ENCODE results near the gene HMOX2.

Gene HMOX2

DNA sequence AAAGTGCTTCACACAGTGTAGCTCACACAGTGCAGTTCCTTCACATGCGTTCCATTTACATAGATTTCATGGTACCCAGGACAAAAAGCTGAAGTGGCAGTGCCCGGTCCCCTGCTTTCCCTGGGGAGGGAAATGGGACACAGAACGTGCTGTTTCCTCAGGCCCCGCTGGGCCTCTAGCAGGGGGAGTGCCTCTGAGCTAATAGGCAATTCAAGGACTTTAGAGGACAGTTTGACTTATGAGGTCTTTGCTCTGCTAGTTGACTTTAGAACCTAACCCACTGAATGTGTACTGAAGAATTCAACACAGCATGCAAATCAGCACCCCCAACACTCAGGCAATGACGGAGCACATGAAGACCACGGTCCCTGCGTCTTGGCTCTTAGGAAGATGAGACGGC is 55.6 kb downstream of the HMOX2 start:
- Mint-ChIP-seq H3K4me1 (peaks cover 57% of the 10 kb centered on the region), H3K9me3 (no peaks in the 10 kb centered on the region), H3K27ac (no peak overlapping the region), H3K36me3 (peaks cover 10% of the 10 kb centered on the region), H3K4me3 (no peak overlapping the region), H3K27me3 (no peaks in the 10 kb centered on the region)
- CTCF ChIA-PET, result interaction anchor here (1.3 to 1.7 kb wide), 2 partner anchors 25 to 54 kb away, joined by 3 to 6 read pairs; no protein-coding TSS in a partner anchor
- no peak for DNase-seq

DNA sequence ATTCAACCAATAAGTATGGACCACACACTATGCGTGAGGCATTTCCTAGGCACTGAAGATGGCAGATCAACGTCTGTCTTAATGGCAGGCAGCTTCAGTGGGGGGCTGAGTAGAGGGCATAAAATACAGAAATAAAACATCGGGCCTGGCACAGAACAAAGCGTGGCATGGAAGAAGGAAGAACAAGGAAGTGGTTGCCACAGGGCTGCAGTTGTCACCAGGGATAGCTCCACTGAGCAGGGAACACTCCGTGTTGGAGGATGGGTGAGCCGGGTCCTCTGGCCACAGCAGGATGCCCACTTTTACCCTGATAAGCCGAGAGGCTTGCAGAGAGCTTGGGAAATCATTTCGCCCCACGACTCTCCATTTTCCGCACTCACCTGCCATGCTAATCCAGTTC is 56.0 kb downstream of the HMOX2 start:
- H3K36me3 Mint-ChIP-seq, result peaks cover 10% of the 10 kb centered on the region
- H3K4me3 Mint-ChIP-seq, result no peak overlapping the region
- peaks cover 57% of the 10 kb centered on the region for H3K4me1 Mint-ChIP-seq
- H3K27me3 Mint-ChIP-seq, result peaks cover under 1% of the 10 kb centered on the region
- DNase-seq, result no peak
- no peaks in the 10 kb centered on the region for H3K9me3 Mint-ChIP-seq
- H3K27ac Mint-ChIP-seq, result no peak overlapping the region
- CTCF ChIA-PET, result interaction anchor here (1.3 to 1.7 kb wide), 2 partner anchors 26 to 54 kb away, joined by 3 to 6 read pairs; no protein-coding TSS in a partner anchor

DNA sequence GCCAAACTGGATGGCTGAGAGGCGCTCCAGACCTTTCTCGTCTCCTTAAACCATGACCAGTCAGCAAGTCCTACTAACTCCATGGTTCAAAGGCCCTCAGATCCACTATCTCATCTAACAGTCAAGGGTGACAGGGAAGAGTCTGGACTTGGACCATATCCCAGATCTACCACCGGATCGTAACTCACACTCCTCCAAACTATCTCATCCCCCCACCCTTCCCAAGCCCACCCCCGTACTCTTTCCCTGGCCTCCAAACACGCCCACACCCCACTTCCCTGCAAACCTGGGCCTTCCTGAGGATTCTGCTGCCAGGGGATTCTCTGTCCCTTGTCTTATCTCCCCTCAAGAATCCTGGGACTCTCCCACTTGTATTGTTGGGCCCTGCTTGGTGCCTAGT is 57.3 kb downstream of the HMOX2 start:
- peaks cover 6% of the 10 kb centered on the region for H3K27me3 Mint-ChIP-seq
- no peaks in the 10 kb centered on the region for H3K9me3 Mint-ChIP-seq
- peaks cover 54% of the 10 kb centered on the region for H3K4me1 Mint-ChIP-seq
- H3K27ac Mint-ChIP-seq, result no peak overlapping the region
- H3K36me3 Mint-ChIP-seq, result peaks cover 10% of the 10 kb centered on the region
- H3K4me3 Mint-ChIP-seq, result no peak overlapping the region
- CTCF ChIA-PET, result interaction anchor here (0.7 to 1.7 kb wide), 3 partner anchors 26 to 57 kb away, joined by 3 to 6 read pairs (median 4); partner anchors contain the start of gene HMOX2
- DNase-seq, result no peak

DNA sequence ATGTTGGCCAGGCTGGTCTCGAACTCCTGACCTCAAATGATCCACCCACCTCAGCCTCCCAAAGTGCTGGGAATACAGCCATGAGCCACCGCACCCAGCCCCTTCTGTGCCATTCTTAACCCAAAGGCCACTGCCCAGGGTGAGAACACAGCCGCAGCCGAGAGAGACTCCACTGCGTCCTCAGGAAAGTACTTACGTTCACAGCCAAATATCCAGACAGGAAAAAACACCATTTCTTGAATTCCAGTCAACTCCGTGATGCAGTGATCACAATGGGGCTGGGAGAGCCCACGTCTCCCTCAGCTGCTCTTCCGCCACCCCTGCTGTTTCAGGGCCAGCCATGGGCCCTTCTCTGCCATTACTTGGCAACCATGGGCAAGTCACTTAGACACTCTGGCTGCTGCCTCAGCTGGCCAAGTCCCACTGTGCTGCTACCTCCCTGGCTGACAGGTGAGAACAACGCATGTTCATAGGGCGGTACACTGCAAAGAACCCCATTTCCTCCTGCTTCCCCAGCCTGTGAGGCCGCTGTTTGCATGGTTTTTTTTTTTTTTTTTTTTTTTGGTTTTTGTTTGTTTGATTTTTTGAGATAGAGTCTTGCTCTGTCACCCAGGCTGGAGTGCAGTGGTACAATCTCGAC is 58.1 kb downstream of the HMOX2 start:
- peaks cover 5% of the 10 kb centered on the region for H3K9me3 Mint-ChIP-seq
- peaks cover 54% of the 10 kb centered on the region for H3K4me1 Mint-ChIP-seq
- H3K4me3 Mint-ChIP-seq, result no peak overlapping the region
- CTCF ChIA-PET, result interaction anchor here (0.7 kb wide), 1 partner anchor 27 kb away, joined by 4 read pairs; no protein-coding TSS in a partner anchor
- peaks cover 13% of the 10 kb centered on the region for H3K36me3 Mint-ChIP-seq
- H3K27ac Mint-ChIP-seq, result no peak overlapping the region
- DNase-seq, result peak; percentile 35
- peaks cover 10% of the 10 kb centered on the region for H3K27me3 Mint-ChIP-seq

DNA sequence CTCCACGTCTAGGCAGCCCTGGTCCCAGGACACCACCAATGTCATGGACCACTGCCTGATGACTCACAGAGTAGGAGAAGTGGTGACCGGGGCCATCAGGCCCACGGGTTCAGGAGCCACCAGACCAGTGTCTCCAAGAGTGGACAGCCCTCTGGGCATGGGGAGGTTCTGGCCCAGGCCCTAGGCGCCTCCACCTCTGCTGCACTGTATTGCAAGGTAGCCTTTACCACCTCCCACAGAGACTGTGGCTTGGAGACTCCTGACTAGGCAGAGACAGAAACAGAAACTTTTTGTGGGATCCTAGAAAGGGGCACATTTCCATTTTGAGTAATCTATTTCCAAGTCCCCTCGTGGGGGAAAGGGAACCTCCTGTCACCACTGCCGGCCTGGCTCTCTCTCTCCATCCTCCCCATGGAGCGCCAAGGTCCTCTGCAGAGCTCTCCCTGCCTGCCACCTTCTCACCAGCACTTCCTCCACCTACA is 59.5 kb downstream of the HMOX2 start:
- H3K4me3 Mint-ChIP-seq, result no peak overlapping the region
- no peak for DNase-seq
- peaks cover 14% of the 10 kb centered on the region for H3K9me3 Mint-ChIP-seq
- H3K27ac Mint-ChIP-seq, result no peak overlapping the region
- peaks cover 46% of the 10 kb centered on the region for H3K4me1 Mint-ChIP-seq
- CTCF ChIA-PET, result interaction anchor here (1.0 to 1.9 kb wide), 3 partner anchors 29 to 90 kb away, joined by 3 to 15 read pairs (median 5); no protein-coding TSS in a partner anchor
- peaks cover 17% of the 10 kb centered on the region for H3K36me3 Mint-ChIP-seq
- peaks cover 18% of the 10 kb centered on the region for H3K27me3 Mint-ChIP-seq

DNA sequence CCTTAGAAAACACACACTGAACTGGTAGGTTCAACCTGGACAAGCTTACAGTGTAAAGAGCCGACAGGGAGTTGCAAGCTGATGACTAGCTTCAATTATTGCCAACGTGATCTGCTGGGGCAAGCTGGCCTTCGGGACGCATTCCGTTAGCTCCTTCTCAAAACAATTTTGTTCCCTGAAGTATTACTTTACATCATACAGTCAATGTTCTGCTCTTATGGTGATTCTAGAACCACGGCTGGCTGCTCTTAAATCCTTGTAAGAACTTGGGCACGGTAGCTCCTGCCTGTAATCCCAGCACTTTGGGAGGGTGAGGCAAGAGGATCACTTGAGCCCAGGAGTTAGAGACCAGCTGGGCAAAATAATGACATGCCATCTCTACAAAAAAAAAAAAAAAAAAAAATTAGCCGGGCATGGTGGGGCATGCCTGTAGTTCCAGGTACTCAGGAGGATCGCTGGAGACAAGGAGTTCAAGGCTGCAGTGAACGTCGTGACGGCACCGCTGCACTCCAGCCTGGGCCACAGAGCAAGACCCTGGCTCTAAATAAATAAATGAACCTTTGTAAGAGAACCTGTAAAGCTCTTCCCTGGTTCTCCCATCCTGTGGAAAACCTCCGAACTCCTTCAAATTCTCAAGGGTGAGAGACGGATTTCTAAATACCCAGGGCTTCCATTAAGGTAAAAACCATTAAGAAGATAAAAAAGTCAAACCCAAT is 60.4 kb downstream of the HMOX2 start:
- CTCF ChIA-PET, result interaction anchor here (0.7 to 1.9 kb wide), 4 partner anchors 30 to 220 kb away, joined by 3 to 15 read pairs (median 4); no protein-coding TSS in a partner anchor
- H3K4me3 Mint-ChIP-seq, result peak overlapping the region; percentile 74
- peaks cover 17% of the 10 kb centered on the region for H3K36me3 Mint-ChIP-seq
- no peak for DNase-seq
- peaks cover 14% of the 10 kb centered on the region for H3K9me3 Mint-ChIP-seq
- H3K27me3 Mint-ChIP-seq, result peaks cover 22% of the 10 kb centered on the region
- H3K27ac Mint-ChIP-seq, result no peak overlapping the region
- peaks cover 46% of the 10 kb centered on the region for H3K4me1 Mint-ChIP-seq

DNA sequence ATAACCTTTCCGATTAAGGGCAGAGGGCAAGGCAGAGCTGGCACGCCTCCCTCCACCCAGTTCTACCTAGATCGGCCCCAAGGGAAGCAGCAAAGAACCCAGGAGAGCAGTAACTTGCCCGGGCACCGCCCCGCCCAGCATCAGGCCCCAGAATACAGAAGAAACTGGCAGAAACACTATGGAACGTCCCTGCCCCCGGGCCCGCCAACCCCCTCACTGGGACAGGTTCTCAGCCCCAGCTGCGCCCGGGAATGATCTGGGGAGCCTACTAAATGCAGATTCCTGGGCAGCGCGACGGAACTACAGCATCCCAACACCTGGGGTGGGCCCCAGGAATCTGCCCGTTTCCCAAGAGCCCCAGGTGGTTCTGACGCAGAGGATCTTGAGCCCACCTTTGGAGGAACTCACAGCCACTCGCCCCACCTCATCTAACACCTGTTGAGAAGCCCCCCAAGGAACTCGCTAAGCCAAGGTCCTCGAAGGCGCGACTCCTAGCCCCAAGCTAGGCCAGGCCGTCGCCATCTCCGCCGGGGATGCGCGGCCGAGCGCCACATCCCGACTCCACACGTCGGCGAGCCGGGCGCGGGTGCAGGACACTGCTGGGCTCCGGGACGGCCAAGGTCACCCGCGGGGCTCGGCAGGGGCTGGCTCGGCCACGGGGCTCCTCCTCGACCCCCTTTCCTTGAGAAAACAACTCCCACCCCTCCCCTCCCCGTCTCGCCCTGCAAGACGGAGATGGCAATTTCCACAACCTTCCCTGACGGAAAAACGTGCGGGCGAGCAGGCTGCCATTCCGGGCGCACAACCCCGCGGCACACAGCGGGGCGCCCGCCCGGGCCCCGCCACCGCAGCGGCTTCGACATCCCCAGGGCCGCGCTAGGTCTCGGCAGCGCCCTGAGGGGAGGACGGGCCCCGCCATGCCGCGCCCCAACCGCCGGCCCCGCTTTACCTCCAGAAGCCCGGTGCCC is 61.5 kb downstream of the HMOX2 start:
- Mint-ChIP-seq H3K4me1 (peaks cover 46% of the 10 kb centered on the region), H3K36me3 (peaks cover 13% of the 10 kb centered on the region), H3K27ac (peak overlapping the region; percentile 53), H3K9me3 (peaks cover 14% of the 10 kb centered on the region), H3K27me3 (peaks cover 22% of the 10 kb centered on the region), H3K4me3 (peak overlapping the region; percentile 74)
- CTCF ChIA-PET, result interaction anchor here (1.3 to 1.9 kb wide), 2 partner anchors 9 to 31 kb away, joined by 3 to 15 read pairs; no protein-coding TSS in a partner anchor
- no peak for DNase-seq

DNA sequence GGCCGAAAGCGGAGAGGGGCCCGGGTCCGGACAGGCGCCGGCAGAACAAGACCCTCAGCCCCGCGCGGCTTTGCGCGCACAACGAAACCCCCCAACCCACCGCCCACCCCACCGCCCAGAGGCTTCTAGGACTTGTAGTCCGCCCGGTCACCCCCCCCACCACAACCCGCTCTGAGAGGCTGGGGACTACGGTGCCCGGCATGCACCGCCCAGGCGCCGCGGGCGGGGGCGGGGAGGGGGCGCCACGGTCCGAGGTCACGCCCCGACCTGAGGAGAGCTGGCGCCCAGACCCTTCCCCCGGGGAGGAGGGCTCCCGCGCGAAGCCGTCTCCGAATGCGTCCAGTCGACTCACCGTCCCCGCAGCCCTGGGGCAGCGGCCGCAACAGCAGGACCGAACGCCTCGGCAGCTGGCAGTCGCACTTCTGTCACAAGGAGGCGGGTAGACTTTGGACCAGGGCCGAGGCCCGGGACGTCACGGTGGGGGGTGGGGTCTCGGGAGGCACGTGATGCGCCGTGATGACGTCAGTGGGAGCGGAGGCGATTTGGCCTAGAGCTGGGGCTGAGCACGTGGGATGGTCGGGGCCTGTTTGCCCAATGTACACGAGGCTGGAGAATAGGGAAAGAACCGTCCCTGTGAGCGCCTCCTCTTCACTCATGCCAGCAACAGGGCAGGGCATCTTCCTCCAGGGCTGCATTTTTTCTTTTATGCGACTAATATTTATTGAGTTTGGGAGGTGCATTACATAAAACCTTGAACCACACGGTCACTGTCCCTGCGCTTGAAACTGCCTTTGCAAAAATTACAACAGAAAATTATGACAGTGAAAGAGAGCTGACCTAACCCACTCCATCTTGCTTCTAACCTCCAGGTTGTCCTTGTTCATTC is 62.4 kb downstream of the HMOX2 start, which contains the start of gene CDIP1:
Gene CDIP1, minus strand, starts transcription at position 424 of the 886 bp plus-strand sequence. CDS start 24,643 bp downstream, outside the sequence.
- Mint-ChIP-seq H3K27me3 (peaks cover 22% of the 10 kb centered on the region), H3K4me3 (peak within 1 kb of the TSS; percentile 74), H3K9me3 (peaks cover 14% of the 10 kb centered on the region), H3K36me3 (peaks cover 13% of the 10 kb centered on the region), H3K4me1 (peaks cover 44% of the 10 kb centered on the region), H3K27ac (peak within 1 kb of the TSS; percentile 84)
- peak; percentile 96 for DNase-seq
- CTCF ChIA-PET, result interaction anchor here (0.9 to 1.3 kb wide), 4 partner anchors 9 to 31 kb away, joined by 3 to 4 read pairs (median 4); no protein-coding TSS in a partner anchor

DNA sequence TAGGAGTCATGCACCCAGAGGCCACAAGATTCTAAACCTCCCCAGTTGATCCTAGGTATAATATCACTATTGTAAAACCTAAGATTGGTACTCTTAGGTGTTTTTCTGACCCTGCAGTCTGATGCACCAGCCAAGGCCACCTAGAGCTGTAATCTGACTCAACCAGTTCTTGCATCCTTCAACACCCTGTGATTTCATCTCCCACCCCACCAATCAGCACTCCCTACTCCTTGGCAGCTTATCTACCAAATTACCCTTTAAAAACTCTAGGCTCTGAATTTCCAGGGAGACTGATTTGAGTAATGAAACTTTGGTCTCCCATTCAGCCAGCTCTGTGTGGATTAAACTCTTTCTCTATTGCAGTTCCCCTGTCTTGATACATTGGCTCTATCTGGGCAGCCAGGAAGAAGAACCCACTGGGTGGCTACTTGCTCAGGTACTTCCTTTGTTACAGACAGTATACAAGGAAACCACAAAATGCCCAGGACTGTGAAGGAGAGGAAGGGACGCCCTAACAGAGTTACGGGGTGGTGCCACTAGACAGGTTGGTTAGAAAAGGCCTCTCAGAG is 63.6 kb downstream of the HMOX2 start:
- Mint-ChIP-seq H3K36me3 (peaks cover 11% of the 10 kb centered on the region), H3K4me3 (no peak overlapping the region), H3K4me1 (peaks cover 38% of the 10 kb centered on the region), H3K9me3 (peaks cover 14% of the 10 kb centered on the region), H3K27ac (no peak overlapping the region), H3K27me3 (peaks cover 22% of the 10 kb centered on the region)
- no peak for DNase-seq
- CTCF ChIA-PET, result interaction anchor here (0.6 to 1.3 kb wide), 4 partner anchors 8 to 208 kb away, joined by 3 to 5 read pairs (median 4); no protein-coding TSS in a partner anchor

DNA sequence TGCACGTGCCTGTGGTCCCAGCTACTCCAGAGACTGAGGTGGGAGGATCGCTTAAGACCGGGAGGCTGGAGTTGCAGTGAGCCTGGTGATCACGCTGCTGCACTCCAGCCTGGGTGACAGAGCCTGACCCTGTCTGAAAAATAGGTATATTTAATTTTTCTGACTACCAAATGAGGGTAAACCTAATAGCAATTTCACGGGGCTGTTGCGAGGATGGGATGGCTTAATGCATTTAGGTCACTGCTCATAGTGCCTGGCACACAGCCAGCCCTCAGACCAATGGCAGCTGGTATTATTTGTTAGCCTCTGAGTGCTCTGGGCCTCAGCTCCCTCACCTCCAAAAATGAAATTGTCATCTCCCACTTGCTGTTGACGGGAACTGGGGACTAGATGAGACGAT is 68.3 kb downstream of the HMOX2 start:
- Mint-ChIP-seq H3K9me3 (peaks cover 8% of the 10 kb centered on the region), H3K4me1 (peaks cover 10% of the 10 kb centered on the region), H3K4me3 (no peak overlapping the region), H3K27ac (no peak overlapping the region), H3K27me3 (peaks cover 26% of the 10 kb centered on the region), H3K36me3 (peaks cover 7% of the 10 kb centered on the region)
- DNase-seq, result no peak
- CTCF ChIA-PET, result interaction anchor here (7.4 kb wide), 1 partner anchor 37 kb away, joined by 80 read pairs; no protein-coding TSS in a partner anchor

DNA sequence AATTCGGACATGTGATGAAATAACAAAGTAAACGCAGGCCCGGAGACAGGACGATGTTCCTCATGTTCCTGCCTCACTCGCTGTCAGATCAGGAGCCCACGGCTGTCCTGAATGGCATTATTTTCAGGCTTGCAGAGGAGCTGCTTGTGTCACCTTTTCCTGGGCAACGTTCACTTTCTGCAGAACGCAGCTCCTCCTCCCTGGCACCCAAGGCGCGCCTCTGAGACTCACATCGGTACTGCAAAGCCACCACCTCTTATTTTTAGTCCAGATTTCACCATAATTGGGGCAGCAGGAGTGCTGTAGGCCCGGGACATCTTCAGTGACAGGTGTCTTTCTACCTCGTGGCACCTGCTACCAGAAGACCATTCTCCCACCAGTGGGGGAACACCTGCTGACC is 71.9 kb downstream of the HMOX2 start:
- CTCF ChIA-PET, result interaction anchor here (0.6 to 7.4 kb wide), 11 partner anchors 9 to 394 kb away, joined by 3 to 80 read pairs (median 5); partner anchors contain the start of genes CDIP1 and HMOX2
- Mint-ChIP-seq H3K36me3 (no peaks in the 10 kb centered on the region), H3K4me3 (no peak overlapping the region), H3K4me1 (peaks cover 8% of the 10 kb centered on the region), H3K9me3 (no peaks in the 10 kb centered on the region), H3K27ac (no peak overlapping the region), H3K27me3 (peaks cover 23% of the 10 kb centered on the region)
- DNase-seq, result no peak

DNA sequence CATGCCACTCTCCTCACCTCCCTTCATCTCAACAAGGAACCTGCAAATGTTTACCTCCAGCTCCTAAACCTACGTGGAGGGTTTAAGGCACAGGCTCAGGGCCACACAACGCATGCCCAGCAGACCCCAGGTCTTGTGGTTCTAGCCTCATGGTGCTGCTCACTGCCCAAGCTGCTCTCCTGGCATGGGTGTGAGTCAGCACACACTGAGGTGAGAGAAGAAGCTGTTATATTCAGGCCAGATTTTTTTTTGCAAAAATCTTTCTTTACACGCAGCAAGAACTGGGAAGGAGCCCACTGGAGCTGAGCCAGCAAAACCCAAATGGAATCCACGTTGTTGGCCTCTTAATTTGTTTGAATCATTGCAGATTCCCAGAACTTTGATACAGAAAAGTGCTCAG is 74.4 kb downstream of the HMOX2 start:
- DNase-seq, result no peak
- Mint-ChIP-seq H3K27me3 (peaks cover 33% of the 10 kb centered on the region), H3K27ac (no peak overlapping the region), H3K4me3 (no peak overlapping the region), H3K9me3 (no peaks in the 10 kb centered on the region), H3K4me1 (peaks cover 8% of the 10 kb centered on the region), H3K36me3 (no peaks in the 10 kb centered on the region)
- CTCF ChIA-PET, result interaction anchor here (0.9 to 7.4 kb wide), 5 partner anchors 8 to 43 kb away, joined by 3 to 80 read pairs (median 8); no protein-coding TSS in a partner anchor

All from activated naive CD4-positive, alpha-beta T cell treated with anti-CD3 and anti-CD28 coated beads, Interleukin-2, amount 10 ng/mL, durations not matched to agents 7 days and 5 days (primary cell).